Right lobe of liver (tissue), 6 donors: ENCODE data around the gene HNRNPA3. TPM values are rescaled to one million over a fixed set of nuclear protein-coding genes. Genes with fewer than 3 reads are reported as not detected.

ENCODE experiments used
- ATAC-seq, 4 donors: fragments of 200-7000 bp; cut with Tn5 transposase; one replicate each; pipeline ENCODE4 v1.9.1; 2020; ENCODE audit warnings: mild to moderate bottlenecking in 4 of 4, moderate library complexity in 4 of 4
- DNase-seq, 3 donors: peaks; one replicate each; pipeline ENCODE4 v3.0.0-alpha.2; 2020
- H3K27ac ChIP-seq, 3 donors: fragments of 200-600 bp; one replicate each; pipeline ENCODE4 v1.8.0; 2022
- H3K27me3 ChIP-seq, 2 donors: fragments of 200-600 bp; one replicate each; pipeline ENCODE4 v1.8.0; 2022
- H3K36me3 ChIP-seq, 4 donors: fragments of 200-600 bp; sonication (generic) in 1 of 4; one replicate each; pipeline versions ENCODE4 v1.5.1 to v1.8.0; 2017 to 2022; ENCODE audit warnings: control low read depth in 1 of 4
- H3K4me1 ChIP-seq, 4 donors: fragments of 200-600 bp; sonication (generic) in 1 of 4; one replicate each; pipeline versions ENCODE4 v1.5.1 to v1.8.0; 2017 to 2022; ENCODE audit warnings: control low read depth in 1 of 4
- H3K4me3 ChIP-seq, 3 donors: fragments of 200-600 bp; one replicate each; pipeline ENCODE4 v1.8.0; 2022
- H3K9me3 ChIP-seq, 4 donors: fragments of 200-600 bp; sonication (generic) in 1 of 4; one replicate each; pipeline versions ENCODE4 v1.5.1 to v1.8.0; 2017 to 2022; ENCODE audit warnings: control low read depth in 1 of 4
- POLR2A ChIP-seq: fragments of 450-650 bp; IDR thresholded peaks from one replicate; pipeline ENCODE4 v1.6.1; 2017; ENCODE audit warnings: antibody characterized with exemption, mild to moderate bottlenecking
- WGBS: methylation state at CpG from one replicate; pipeline ENCODE4 v1.1.6; 2018; ENCODE audit warnings: low coverage, low lambda C conversion rate; ENCODE audit not compliant: insufficient coverage; ENCODE audit errors: missing lambda C conversion rate; 5-methylcytosine and 5-hydroxymethylcytosine counted together
- intact Hi-C, 2 donors: fragments of 100-400 bp; cut with DNase I; formaldehyde crosslinking; loops; one replicate each; pipeline versions ENCODE4 v1.11.2 to v1.14.1; 2022
- total RNA-seq, 6 experiments: library from RNA; depleted of rRNA in 2 of 6; stranded (reverse); fragments of >200 nt in 2 of 6; fragmentation: NEBNext Ultra II Directional in 3 of 6; extraction: Animal tissue kit (Norgen Biotek cat#: 25700) in 3 of 6; gene quantifications; one replicate each; pipeline versions ENCODE4 v1.1.0 to v1.2.4, GENCODE V29; 2016 to 2023
- TF ChIP-seq, protein P1 (sequence below), 4 donors: fragments of 200-600 bp in 3 of 4; fragments of 450-650 bp in 1 of 4; IDR thresholded peaks; one replicate each; pipeline versions ENCODE4 v1.5.1 to v1.8.0; 2016 to 2022; ENCODE audit warnings: antibody characterized with exemption in 4 of 4, mild to moderate bottlenecking in 2 of 4
- donor health status: DM: no; HTN: yes; CAD: no.
- donor health status: DM: no; HTN: no; CAD: no.
- donor health status: DM: no; HTN: no; CAD: no.
- donor health status: DM: no; HTN: yes; CAD: no.
- donor health status: DM: no; HTN: yes; CAD: no.

The HNRNPA3 gene
- total RNA-seq, 6 experiments from 2014 or later, result 22.4 to 70.4 (median 54.8) TPM

GRCh38 chr2:177250461-177250860, 37.9 kb downstream of the HNRNPA3 start:
- H3K27ac ChIP-seq, result peak overlapping the region in 2 of 3 donors; percentile 57 to 100

DNA sequence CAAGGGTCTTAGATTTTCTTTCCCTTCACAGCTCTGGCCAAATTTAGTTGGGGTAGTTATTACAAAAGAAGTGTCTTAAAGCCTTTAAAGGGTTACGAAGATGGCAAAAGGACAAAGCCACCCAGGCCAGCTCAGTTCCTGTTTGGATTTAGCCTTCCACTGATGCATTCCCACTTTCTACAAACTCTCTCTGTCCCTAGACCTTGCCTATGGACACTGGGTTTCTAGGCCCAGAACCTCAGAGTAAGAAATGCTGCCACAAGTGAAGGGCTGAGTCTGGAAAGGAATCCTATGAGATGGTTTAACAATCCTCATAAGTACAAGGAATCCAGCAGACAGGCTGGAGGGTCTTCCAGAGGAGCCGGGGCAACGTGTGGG, 38.6 kb downstream of the HNRNPA3 start:
- Histone ChIP-seq H3K27me3 (no peaks in the 10 kb centered on the region), H3K36me3 (peaks cover 0 to 18% (median 0%) of the 10 kb centered on the region in 4 donors), H3K4me1 (peaks cover 0 to 88% (median 31%) of the 10 kb centered on the region in 4 donors), H3K27ac (peak overlapping the region; percentile 48 to 100 (median 57)), H3K9me3 (no peaks in the 10 kb centered on the region), H3K4me3 (no peak overlapping the region)
- no peak for TF ChIP-seq POLR2A
- TF ChIP-seq, protein P1, sequence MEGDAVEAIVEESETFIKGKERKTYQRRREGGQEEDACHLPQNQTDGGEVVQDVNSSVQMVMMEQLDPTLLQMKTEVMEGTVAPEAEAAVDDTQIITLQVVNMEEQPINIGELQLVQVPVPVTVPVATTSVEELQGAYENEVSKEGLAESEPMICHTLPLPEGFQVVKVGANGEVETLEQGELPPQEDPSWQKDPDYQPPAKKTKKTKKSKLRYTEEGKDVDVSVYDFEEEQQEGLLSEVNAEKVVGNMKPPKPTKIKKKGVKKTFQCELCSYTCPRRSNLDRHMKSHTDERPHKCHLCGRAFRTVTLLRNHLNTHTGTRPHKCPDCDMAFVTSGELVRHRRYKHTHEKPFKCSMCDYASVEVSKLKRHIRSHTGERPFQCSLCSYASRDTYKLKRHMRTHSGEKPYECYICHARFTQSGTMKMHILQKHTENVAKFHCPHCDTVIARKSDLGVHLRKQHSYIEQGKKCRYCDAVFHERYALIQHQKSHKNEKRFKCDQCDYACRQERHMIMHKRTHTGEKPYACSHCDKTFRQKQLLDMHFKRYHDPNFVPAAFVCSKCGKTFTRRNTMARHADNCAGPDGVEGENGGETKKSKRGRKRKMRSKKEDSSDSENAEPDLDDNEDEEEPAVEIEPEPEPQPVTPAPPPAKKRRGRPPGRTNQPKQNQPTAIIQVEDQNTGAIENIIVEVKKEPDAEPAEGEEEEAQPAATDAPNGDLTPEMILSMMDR (IDR thresholded peaks at IDR 0.05), result no peak
- intact Hi-C loops, result no loop called here
- no peak for ATAC-seq
- WGBS, result 81% methylated on average over 3 of the region's 3 CpGs
- DNase-seq, result no peak

More at GRCh38 chr2:177250461-177250860, 37.9 kb downstream of the HNRNPA3 start:
- intact Hi-C loops, result no loop called here
- no peak for ATAC-seq
- Histone ChIP-seq H3K36me3 (peaks cover 0 to 18% (median 0%) of the 10 kb centered on the region in 4 donors), H3K27me3 (no peaks in the 10 kb centered on the region), H3K4me1 (peaks cover 0 to 88% (median 32%) of the 10 kb centered on the region in 4 donors), H3K4me3 (no peak overlapping the region), H3K9me3 (no peaks in the 10 kb centered on the region)
- no peak for DNase-seq
- 91% methylated on average over 4 of the region's 5 CpGs for WGBS
- TF ChIP-seq POLR2A, result no peak
- TF ChIP-seq, protein P1 (IDR thresholded peaks at IDR 0.05), result no peak

GRCh38 chr2:177252808-177253531, 40.4 kb downstream of the HNRNPA3 start:
- Histone ChIP-seq H3K27me3 (no peaks in the 10 kb centered on the region), H3K4me3 (no peak overlapping the region), H3K27ac (peak overlapping the region; percentile 35 to 100 (median 56)), H3K36me3 (peaks cover 0 to 18% (median 0%) of the 10 kb centered on the region in 4 donors), H3K4me1 (peaks cover 0 to 88% (median 34%) of the 10 kb centered on the region in 4 donors), H3K9me3 (no peaks in the 10 kb centered on the region)
- intact Hi-C loops, result no loop called here
- no peak for TF ChIP-seq POLR2A
- 77% methylated on average over 5 of the region's 5 CpGs for WGBS
- peak in 2 of 4 donors; percentile 5 to 9 for ATAC-seq
- no peak for DNase-seq

DNA sequence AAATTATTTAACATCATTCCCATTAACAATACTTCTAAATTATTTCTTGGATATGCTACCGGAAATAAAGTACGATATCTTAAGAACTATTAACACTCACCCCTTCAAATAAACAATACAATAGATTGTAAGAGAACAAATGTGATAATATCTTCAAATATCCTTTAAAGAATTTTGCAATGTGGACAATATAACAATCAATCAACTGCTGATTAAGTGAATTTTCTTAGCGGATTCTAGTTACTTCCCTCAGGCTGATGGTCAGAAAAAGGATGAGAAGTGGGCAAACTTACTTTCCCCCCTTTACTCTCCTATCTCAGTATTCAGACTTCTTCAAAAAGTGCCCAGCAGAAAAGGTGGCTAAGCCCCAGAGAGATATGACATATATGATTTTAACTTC, 41.1 kb downstream of the HNRNPA3 start:
- Histone ChIP-seq H3K27me3 (no peaks in the 10 kb centered on the region), H3K27ac (peak overlapping the region in 1 of 3 donors; percentile 100), H3K36me3 (peaks cover 0 to 13% (median 0%) of the 10 kb centered on the region in 4 donors), H3K4me3 (no peak overlapping the region), H3K9me3 (no peaks in the 10 kb centered on the region), H3K4me1 (peaks cover 0 to 88% (median 38%) of the 10 kb centered on the region in 4 donors)
- no peak for TF ChIP-seq POLR2A
- TF ChIP-seq, protein P1 (IDR thresholded peaks at IDR 0.05), result no peak
- intact Hi-C loops, result no loop called here
- 62% methylated on average over 3 of the region's 3 CpGs for WGBS
- DNase-seq (no peak), ATAC-seq (no peak)
